Liver (tissue), 3 donors: ENCODE measurements around the gene IQCE.

Source experiments
- EGR1 ChIP-seq, 2 donors: IDR thresholded peaks; 2 replicates each; pipeline ENCODE4 v1.6.1; 2016 to 2018; ENCODE audit warnings: antibody characterized with exemption in 2 of 2, low read depth in 2 of 2
- FOXA1 ChIP-seq: IDR thresholded peaks from 2 replicates; pipeline ENCODE4 v1.6.1; 2016; ENCODE audit warnings: antibody characterized with exemption
- JUND ChIP-seq, 2 donors: IDR thresholded peaks; 2 replicates each; pipeline ENCODE4 v1.6.1; 2016; ENCODE audit warnings: antibody characterized with exemption in 2 of 2
- RAD21 ChIP-seq, 2 donors: IDR thresholded peaks; 2 replicates each; pipeline ENCODE4 v1.6.1; 2016; ENCODE audit warnings: antibody characterized with exemption in 2 of 2, mild to moderate bottlenecking in 2 of 2
- RXRA ChIP-seq, 2 donors: IDR thresholded peaks; 2 replicates each; pipeline ENCODE4 v1.6.1; 2017 to 2018; ENCODE audit warnings: antibody characterized with exemption in 2 of 2, mild to moderate bottlenecking in 1 of 2
- SP1 ChIP-seq: IDR thresholded peaks from 2 replicates; pipeline ENCODE4 v1.6.1; 2018; ENCODE audit warnings: antibody characterized with exemption, mild to moderate bottlenecking
- TAF1 ChIP-seq: conservative IDR thresholded peaks from 2 replicates; pipeline ENCODE4 v1.6.1; 2016; ENCODE audit warnings: antibody characterized with exemption, mild to moderate bottlenecking
- YY1 ChIP-seq: IDR thresholded peaks from 2 replicates; pipeline ENCODE4 v1.6.1; 2016; ENCODE audit warnings: antibody characterized with exemption, mild to moderate bottlenecking
- ZBTB33 ChIP-seq: IDR thresholded peaks from 2 replicates; pipeline ENCODE4 v1.6.1; 2016; ENCODE audit warnings: antibody characterized with exemption
- TF ChIP-seq, protein P1 (sequence below): fragments of 150-350 bp; IDR thresholded peaks from 2 replicates; pipeline ENCODE4 v1.5.1; 2017; ENCODE audit warnings: improper control_type of control experiment, low read depth, low read length; ENCODE audit not compliant: missing input control
- TF ChIP-seq, protein P2 (sequence below): IDR thresholded peaks from 2 replicates; pipeline ENCODE4 v1.6.1; 2016; ENCODE audit warnings: antibody characterized with exemption
- TF ChIP-seq, protein P3 (sequence below): IDR thresholded peaks from 2 replicates; pipeline ENCODE4 v1.6.1; 2016; ENCODE audit warnings: antibody characterized with exemption
- donor health status: healthy.
- donor health status: healthy.

- TF ChIP-seq ZBTB33 (no peak), EGR1 (IDR thresholded peaks at IDR 0.05; ENCODE audit: low read depth in 2 of 2) (no peak), SP1 (no peak), JUND (IDR thresholded peaks at IDR 0.05) (no peak), RAD21 (IDR thresholded peaks at IDR 0.05) (no peak), TAF1 (no peak), YY1 (no peak), FOXA1 (no peak), RXRA (IDR thresholded peaks at IDR 0.05) (no peak)
- TF ChIP-seq, protein P1, sequence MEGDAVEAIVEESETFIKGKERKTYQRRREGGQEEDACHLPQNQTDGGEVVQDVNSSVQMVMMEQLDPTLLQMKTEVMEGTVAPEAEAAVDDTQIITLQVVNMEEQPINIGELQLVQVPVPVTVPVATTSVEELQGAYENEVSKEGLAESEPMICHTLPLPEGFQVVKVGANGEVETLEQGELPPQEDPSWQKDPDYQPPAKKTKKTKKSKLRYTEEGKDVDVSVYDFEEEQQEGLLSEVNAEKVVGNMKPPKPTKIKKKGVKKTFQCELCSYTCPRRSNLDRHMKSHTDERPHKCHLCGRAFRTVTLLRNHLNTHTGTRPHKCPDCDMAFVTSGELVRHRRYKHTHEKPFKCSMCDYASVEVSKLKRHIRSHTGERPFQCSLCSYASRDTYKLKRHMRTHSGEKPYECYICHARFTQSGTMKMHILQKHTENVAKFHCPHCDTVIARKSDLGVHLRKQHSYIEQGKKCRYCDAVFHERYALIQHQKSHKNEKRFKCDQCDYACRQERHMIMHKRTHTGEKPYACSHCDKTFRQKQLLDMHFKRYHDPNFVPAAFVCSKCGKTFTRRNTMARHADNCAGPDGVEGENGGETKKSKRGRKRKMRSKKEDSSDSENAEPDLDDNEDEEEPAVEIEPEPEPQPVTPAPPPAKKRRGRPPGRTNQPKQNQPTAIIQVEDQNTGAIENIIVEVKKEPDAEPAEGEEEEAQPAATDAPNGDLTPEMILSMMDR = no peak
- TF ChIP-seq, protein P2, sequence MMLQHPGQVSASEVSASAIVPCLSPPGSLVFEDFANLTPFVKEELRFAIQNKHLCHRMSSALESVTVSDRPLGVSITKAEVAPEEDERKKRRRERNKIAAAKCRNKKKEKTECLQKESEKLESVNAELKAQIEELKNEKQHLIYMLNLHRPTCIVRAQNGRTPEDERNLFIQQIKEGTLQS = no peak
- TF ChIP-seq, protein P3, sequence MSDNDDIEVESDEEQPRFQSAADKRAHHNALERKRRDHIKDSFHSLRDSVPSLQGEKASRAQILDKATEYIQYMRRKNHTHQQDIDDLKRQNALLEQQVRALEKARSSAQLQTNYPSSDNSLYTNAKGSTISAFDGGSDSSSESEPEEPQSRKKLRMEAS = no peak
Observed at GRCh38 chr7:2546776-2547586, 11.8 kb upstream of the IQCE start.
